NB4 (cell line): ENCODE results near the gene SUFU.

ENCODE experiments used
- DNase-seq: peaks from one replicate; pipeline ENCODE4 v3.0.0; 2010; ENCODE audit warnings: low read depth
- H3K4me3 ChIP-seq: one replicate; pipeline ENCODE4 v1.5.1; 2011; ENCODE audit warnings: mild to moderate bottlenecking, low read depth, low read length, moderate library complexity
- MYC ChIP-seq: IDR thresholded peaks from 2 replicates; pipeline ENCODE4 v1.6.1; 2011; ENCODE audit warnings: low read depth, low read length
- POLR2A ChIP-seq: IDR thresholded peaks from 2 replicates; pipeline ENCODE4 v1.6.1; 2011; ENCODE audit warnings: mild to moderate bottlenecking; ENCODE audit not compliant: insufficient read length; ENCODE audit errors: extremely low read depth
- TF ChIP-seq, protein P1 (sequence below): IDR thresholded peaks from 2 replicates; pipeline ENCODE4 v1.6.1; 2011; ENCODE audit warnings: low read depth, low read length
- TF ChIP-seq, protein P2 (sequence below): IDR thresholded peaks from one replicate; pipeline ENCODE4 v1.5.1; 2012; ENCODE audit warnings: low read depth, low read length

The SUFU gene

DNA sequence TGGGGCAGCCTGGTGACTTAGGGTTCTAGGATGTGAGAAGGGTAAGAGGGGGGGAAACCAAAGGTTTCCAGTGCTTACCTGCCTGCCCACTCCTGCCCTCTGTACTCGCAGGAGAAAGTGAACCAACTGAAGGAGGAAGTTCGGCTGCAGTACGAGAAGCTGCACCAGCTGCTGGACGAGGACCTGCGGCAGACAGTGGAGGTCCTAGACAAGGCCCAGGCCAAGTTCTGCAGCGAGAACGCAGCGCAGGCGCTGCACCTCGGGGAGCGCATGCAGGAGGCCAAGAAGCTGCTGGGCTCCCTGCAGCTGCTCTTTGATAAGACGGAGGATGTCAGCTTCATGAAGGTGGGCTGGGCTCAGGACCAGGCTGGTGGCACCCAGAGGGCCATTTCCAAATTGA is 151.2 kb downstream of the SUFU start:
- TF ChIP-seq POLR2A: no peak
- TF ChIP-seq, protein P1, sequence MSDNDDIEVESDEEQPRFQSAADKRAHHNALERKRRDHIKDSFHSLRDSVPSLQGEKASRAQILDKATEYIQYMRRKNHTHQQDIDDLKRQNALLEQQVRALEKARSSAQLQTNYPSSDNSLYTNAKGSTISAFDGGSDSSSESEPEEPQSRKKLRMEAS: no peak
- TF ChIP-seq, protein P2, sequence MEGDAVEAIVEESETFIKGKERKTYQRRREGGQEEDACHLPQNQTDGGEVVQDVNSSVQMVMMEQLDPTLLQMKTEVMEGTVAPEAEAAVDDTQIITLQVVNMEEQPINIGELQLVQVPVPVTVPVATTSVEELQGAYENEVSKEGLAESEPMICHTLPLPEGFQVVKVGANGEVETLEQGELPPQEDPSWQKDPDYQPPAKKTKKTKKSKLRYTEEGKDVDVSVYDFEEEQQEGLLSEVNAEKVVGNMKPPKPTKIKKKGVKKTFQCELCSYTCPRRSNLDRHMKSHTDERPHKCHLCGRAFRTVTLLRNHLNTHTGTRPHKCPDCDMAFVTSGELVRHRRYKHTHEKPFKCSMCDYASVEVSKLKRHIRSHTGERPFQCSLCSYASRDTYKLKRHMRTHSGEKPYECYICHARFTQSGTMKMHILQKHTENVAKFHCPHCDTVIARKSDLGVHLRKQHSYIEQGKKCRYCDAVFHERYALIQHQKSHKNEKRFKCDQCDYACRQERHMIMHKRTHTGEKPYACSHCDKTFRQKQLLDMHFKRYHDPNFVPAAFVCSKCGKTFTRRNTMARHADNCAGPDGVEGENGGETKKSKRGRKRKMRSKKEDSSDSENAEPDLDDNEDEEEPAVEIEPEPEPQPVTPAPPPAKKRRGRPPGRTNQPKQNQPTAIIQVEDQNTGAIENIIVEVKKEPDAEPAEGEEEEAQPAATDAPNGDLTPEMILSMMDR: no peak
- TF ChIP-seq MYC: no peak
- DNase-seq: no peak
- H3K4me3 ChIP-seq: no peak overlapping the region

DNA sequence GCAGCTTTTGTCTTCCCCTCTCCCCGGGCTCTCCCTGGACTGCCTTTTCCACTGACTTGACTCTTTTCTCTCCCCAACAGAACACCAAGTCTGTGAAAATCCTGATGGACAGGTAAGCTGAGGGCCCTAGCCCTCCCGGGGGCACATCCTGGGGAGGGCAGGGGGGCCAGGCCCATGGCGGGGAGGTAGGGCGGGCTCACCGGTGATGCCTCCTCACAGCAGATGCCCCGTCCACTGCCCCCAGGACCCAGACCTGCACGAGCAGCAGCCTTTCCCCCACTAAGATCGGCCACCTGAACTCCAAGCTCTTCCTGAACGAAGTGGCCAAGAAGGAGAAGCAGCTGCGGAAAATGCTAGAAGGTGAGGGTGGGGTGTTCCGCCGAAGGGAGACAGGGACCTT is 152.3 kb downstream of the SUFU start:
- TF ChIP-seq, protein P1: no peak
- no peak for TF ChIP-seq MYC
- TF ChIP-seq POLR2A: no peak
- TF ChIP-seq, protein P2: no peak
- no peak for DNase-seq
- no peak overlapping the region for H3K4me3 ChIP-seq

DNA sequence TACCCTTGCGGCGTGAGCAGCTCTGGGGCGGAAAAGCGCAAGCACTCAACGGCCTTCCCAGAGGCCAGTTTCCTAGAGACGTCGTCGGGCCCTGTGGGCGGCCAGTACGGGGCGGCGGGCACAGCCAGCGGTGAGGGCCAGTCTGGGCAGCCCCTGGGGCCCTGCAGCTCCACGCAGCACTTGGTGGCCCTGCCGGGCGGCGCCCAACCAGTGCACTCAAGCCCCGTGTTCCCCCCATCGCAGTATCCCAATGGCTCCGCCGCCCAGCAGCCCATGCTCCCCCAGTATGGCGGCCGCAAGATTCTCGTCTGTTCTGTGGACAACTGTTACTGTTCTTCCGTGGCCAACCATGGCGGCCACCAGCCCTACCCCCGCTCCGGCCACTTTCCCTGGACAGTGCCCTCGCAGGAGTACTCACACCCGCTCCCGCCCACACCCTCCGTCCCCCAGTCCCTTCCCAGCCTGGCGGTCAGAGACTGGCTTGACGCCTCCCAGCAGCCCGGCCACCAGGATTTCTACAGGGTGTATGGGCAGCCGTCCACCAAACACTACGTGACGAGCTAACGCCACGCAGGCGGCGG is 153.1 kb downstream of the SUFU start:
- no peak for DNase-seq
- no peak overlapping the region for H3K4me3 ChIP-seq
- TF ChIP-seq, protein P1: no peak

DNA sequence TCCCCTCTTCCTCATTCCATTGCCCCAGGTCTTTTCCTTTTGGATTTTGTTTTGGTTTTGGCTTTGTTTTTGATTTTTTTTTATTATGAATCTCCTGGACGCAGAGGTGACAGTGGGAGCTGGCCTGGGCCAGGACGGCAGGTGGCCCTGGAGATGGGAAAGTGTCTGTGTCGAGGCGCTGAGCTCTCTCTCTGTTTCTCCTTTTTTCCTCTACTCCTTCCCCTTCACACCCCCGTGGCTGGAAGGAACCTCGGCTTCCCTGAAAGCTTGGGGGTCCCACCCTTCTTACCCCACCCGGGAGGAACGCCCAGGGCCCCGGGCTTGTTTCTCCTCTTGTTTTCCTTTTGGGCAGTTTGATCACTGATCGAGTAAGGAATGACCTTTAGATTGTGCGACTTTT is 153.7 kb downstream of the SUFU start:
- DNase-seq: no peak
- TF ChIP-seq, protein P2: no peak
- TF ChIP-seq, protein P1: no peak
- TF ChIP-seq POLR2A (no peak), MYC (no peak)
- H3K4me3 ChIP-seq: no peak overlapping the region

DNA sequence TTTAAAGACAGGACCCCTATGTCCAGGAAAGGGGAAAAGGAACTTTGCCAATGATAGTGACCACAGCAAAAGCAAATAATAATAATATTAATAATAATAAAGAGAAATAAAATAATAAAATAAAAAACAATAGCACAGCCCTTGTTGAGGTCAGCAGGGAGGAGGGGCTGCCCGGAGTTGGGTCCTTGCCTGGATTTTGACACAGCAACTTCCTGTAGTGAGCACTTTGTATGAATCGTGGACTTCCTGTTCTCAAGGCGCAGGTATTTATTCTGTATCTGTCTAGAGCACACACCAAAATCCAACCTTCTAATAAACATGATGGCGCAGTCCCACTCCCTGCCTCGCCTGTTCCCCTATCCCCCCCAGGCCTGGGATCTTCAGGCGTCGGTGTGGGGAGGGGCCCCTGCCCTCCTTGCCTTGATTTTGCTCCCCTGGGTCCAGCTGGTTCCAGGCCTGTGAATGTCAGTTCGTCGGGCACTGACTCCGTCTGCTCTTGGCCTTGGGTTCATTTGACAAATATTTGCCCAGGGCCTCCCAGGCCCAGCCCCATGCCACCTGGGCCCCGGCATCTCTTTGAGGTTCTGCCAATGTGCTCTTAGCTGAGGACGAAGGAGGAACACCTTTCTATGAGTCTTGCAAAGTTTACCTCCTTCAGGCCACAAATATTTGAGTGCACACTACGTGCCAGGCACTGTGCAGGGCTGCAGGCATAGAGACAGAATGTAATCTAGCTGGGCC is 154.4 kb downstream of the SUFU start:
- H3K4me3 ChIP-seq: no peak overlapping the region
- DNase-seq: no peak
- TF ChIP-seq MYC (no peak), POLR2A (no peak)
- TF ChIP-seq, protein P1: no peak
- TF ChIP-seq, protein P2: no peak

DNA sequence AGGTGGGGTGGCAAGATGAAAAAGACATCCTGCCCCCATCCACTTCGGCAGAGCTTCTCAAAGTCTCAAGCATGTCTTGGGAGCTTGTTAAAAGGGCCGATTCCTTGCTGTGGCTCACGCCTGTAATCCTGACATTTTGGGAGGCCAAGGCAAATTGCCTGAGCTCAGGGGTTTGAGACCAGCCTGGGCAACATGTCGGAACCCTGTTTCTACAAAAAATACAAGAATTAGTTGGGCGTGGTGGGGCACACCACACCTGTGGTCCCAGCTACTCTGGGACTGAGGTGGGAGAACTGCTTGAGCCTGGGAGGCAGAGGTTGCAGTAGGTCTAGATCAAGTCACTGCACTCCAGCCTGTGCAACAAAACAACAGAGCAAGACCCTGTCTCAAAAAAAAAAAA is 155.0 kb downstream of the SUFU start:
- H3K4me3 ChIP-seq: no peak overlapping the region
- TF ChIP-seq POLR2A: no peak
- no peak for TF ChIP-seq MYC
- TF ChIP-seq, protein P1: no peak
- TF ChIP-seq, protein P2: no peak
- no peak for DNase-seq
